Tibial nerve (tissue), 4 donors: ENCODE measurements around the gene OR2F1.
"Not testable (repeated sequence)": the region's sequence is repeated elsewhere in the genome, so short reads cannot be mapped to it uniquely, and the experiment has no call there.

Experiments
- CTCF ChIP-seq, 5 experiments: fragments of 200-600 bp in 3 of 5; fragments of 450-650 bp in 2 of 5; sonication (generic) in 3 of 5; IDR thresholded peaks; one replicate each; pipeline ENCODE4 v1.5.1; 2016 to 2019; ENCODE audit warnings: antibody characterized with exemption in 5 of 5, mild to moderate bottlenecking in 3 of 5, moderate library complexity in 2 of 5
- EP300 ChIP-seq, 2 donors: sonication (generic); formaldehyde crosslinking; IDR thresholded peaks; one replicate each; pipeline ENCODE4 v1.6.1; 2017; ENCODE audit warnings: antibody characterized with exemption in 2 of 2, mild to moderate bottlenecking in 1 of 2
- POLR2A ChIP-seq, 2 donors: fragments of 450-650 bp; IDR thresholded peaks; one replicate each; pipeline ENCODE4 v1.6.1; 2017; ENCODE audit warnings: antibody characterized with exemption in 2 of 2, mild to moderate bottlenecking in 2 of 2, moderate library complexity in 2 of 2

GRCh38 chr7:144010821-144011220 is 56.2 kb downstream of the OR2F1 start:
- not testable (repeated sequence) for TF ChIP-seq CTCF, POLR2A, EP300 (IDR thresholded peaks at IDR 0.05)
